ENCODE data around the gene COL2A1.
"Not testable (repeated sequence)": the region's sequence is repeated elsewhere in the genome, so short reads cannot be mapped to it uniquely, and the experiment has no call there.

The COL2A1 gene

DNA sequence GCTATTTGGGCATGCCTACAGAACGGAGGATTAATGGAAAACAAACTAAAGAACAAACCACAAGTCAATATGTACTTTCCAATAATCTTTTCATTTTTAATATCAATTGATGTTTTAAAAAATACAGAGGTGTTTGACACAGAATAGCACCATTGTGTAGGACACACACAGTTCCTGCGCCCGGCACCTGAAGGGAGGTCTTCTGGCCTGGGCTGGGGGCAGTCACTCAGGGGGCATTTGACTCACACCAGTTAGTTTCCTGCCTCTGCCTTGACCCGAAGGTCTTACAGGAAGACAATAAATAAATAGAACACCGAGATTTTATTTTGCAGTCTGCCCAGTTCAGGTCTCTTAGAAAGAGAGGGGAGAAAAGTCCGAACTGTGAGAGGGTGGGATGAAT lies 31.4 kb downstream of the COL2A1 start:
- no peak for DNase-seq

DNA sequence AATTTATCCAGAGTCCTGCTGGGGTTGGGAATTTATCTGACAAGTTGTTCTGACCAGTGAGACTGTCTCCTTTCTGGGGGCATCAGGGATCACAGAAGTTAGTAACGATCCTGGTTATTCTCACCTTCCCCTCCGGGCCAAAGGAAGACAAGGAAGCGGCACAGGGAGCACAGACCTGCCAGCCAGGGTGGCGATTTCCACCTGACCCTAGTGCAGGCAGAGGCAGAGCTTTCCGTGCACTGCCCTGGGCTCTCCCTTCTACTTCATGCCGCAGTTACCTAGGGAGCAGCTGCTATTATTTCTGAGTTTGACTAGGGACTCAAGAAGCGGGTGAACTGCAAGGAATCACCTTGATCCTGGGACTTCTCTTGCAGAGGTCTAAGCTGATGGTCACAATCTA lies 33.4 kb downstream of the COL2A1 start:
- no peak for DNase-seq

DNA sequence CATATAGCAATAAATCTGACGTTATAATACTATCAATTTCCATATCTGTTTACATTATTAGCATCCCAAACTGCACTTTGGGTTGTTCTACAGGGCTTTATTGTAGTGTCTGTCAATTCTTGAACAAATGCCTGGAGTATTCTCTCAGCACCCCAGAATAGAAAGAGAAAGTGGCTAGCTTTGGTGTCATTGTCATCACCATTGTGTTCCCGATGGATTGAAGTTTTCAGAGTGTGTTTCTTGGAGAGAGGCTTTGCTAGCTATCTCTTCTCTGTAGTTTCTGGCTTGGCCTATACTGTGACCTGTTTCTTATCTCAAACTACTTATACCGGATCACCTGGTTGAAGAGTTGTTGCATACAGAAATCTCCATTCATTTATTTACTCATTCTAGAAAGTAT lies 34.4 kb downstream of the COL2A1 start:
- DNase-seq: no peak

DNA sequence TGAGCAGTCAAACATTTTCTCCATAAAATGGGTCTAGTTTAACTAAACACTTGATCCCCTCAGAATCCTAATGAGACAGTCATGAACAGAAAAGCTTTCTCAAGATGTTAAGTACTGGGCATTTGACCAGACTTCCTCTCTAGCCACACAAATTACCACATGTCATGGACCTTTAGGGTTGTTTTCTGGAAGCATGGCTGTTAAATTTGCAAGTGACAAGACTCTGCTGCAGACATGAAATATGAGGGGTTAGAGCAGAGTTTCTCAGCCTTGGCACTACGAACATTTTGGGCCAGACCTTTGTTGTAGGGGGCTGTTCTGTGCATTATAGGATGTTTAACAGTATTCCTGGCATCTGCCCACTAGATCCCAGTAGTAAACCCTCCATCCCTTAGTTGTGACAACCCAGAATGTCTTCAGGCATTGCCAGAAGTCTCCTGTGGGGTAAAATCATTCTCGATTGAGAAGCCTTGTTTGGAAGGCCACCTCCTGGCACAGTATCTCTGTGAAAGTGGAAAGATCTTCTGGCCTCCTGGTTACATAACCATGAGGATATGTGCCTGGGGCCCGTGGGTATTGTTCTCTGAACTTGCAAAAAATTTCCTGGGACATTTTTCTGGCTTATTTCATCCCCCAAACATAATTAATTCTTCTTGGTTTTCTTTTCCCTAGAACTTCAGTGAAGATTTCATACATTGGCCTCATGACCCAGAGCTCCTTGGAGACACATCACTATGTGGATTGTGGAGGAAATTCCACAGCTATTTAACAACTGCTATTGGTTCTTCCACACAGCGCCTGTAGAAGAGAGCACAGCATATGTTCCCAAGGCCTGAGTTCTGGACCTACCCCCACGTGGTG lies 36.6 kb downstream of the COL2A1 start:
- DNase-seq: no peak

DNA sequence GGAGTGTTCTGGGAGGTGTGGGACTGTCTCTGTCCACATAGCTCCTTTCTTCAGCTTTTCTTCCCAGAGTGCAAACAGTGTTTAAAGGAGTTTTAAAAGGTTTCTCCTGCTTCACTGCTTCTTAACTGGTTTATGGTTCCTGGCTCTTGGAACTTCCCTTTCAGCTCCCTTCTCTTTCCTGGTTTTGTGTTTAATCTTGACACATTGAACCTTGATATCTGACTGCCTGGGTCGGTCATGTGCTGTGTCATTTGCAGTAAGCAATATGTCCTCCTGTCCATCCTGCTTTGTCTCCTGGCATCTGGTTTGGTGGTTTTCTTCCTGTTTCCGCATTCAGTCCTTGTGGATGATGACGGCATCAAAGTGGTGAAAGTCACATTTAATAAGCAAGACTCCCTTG lies 38.7 kb downstream of the COL2A1 start:
- no peak for DNase-seq

DNA sequence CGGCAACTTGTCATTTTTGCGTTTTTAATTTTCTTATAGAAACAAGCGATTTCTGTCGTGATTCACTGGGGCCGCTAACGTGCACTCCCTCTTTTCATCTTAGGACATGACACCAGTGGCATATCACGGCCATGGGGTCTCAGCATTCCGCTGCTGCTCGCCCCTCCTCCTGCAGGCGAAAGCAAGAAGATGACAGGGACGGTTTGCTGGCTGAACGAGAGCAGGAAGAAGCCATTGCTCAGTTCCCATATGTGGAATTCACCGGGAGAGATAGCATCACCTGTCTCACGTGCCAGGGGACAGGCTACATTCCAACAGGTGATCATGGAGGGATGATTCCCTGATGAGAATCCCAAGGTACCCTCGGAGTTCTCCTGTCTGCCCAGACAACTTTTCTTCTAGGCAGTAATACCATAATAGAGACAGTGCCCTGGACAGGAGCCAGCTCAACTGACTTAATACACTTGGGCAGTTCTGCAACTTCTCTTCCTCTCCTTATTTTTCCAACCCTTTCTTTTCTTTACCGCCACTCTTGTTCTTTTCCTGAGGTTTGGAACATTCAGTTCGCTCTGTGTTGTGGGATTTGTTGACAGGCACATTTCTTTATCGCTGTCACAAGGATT lies 40.1 kb downstream of the COL2A1 start:
- DNase-seq: no peak

DNA sequence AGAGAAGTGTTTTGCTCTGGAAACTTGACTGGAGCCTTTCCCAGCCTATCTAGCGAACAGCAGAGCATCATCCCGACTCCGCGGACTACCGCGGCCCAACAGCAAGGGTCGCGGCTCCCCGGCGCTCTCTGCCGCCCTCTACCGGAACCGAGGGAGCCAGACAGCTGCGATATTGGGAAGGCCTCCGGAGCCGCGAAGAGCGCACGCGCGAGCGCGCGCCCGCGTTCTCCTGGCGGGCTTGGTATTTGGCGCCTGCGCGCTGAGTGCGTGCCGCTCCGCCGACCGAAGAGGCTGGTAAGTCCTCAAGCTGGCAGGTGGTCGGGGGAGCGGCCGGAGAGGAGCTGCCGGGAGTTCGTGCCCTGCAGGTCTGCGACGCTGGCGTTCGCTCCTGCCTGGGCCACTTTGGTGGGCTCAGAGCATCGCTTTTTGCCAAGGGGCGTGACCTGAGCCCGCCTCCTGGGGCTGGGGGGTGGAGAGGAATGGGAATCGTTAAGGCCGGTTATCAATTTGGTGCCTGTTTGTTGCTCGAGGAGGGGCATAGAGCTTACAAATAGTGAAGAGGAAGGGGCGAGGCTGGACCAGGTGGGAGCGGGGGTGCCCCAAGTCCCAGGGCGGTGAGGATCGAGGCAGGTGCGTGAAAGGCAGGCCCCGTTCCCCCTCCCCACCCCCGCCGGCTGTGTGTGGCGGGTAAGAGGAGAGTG lies 40.8 kb downstream of the COL2A1 start, which contains the start of gene TMEM106C:
TMEM106C (plus strand) TSS at position 257 of the 701 bp plus-strand sequence. CDS start 641 bp downstream, outside the sequence.
- DNase-seq: peak; percentile 78

DNA sequence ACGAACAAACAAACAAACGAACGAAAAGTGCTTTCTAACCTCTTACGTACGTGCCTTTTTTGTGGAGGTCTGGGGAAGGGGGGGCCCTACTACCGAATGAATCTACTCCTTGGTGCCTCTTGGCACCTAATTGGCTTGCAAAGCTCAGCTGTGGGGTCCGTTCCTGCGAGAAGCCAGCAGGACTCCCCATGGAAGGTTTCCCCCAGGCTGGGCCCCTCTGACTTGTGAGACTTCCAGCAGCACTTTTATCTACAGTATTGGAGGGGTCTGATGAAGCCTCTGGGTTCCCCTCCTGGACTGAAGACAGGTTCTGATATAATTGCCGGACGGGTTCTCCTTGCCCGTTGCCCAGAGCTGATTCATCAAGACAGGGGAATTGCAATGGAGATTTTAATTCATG lies 42.1 kb downstream of the COL2A1 start:
- DNase-seq: no peak

DNA sequence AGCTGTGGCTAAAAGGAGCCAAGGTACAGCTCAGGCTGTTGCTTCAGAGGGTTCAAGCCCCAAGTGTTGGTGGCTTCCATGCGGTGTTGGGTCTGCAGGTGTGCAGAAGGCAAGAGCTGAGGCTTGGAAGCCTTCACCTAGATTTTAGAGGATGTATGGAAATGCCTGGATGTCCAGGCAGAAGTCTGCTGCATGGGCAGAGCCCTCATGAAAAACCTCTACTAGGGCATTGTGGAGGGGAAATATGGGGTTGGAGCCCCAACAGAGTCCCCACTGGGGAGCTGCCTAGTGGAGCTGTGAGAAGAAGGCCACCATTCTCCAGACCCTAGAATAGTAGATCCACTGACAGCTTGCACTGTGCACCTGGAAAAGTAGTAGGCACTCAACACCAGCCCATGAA lies 46.6 kb downstream of the COL2A1 start:
- DNase-seq: not testable (repeated sequence)

DNA sequence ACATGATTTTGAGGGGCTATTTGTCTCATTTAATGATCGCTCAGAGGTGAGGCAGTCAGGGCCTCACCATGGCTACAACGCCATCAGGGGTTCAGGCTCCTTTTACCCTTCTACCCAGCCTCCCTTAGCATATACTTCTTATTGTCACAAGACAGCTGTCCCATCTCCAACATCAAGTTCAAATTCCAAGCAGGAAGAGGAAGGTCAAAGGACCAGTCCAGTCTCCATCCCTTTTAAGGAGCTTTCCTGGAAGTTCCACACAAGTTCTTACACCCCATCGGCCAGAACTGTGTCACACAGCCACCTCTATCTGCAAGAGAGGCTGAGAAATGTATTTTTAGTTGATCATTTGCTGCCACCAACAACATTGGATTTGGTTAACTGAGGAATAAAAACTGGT lies 49.2 kb downstream of the COL2A1 start:
- no peak for DNase-seq

DNA sequence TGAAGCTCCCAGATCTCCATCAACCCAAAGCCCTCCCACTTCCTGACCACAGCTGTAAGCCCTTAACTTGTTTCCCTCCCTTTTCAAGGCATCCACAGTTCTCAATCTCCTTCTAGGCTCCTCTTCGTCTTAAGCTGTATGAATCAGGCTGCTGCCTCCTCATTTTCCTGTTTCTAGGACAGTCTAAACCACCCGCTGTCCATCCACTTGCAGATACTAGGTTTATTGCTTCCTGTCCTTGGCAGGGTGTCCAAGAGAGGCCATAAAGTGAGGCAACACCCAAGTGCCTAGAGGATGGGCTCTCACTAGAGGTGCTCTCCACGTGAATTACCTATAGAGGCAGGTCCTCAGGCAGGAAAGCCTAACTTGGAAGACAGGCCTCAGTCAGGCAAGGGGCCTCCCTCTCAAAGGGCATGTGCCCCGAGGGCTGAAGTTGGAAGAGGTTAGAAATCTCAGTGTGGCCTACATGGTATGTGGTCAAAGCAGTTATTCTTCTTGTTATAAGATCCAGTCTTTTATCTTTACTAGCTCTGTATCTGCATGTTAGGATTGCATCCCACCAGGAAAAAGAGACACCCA lies 49.7 kb downstream of the COL2A1 start:
- no peak for DNase-seq

DNA sequence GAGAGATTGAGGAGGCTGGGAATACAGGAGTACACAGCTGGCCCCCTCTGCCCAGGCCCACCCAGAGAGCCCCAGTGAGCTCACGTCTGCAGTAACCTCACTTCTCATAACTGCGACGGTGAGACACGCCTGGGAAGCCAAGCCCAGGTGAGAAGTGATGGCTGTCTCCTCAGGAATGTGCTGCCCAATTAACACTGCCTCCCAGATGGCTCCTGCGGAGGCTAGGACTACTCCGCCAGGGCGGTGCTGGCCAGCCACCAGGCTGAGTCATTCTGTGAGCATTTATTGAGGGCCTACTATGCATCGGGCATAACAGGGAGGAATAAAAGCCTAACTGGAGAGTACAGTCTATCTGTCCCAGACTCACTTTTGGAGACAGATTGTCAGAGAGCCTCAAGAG lies 50.2 kb downstream of the COL2A1 start:
- DNase-seq: no peak

DNA sequence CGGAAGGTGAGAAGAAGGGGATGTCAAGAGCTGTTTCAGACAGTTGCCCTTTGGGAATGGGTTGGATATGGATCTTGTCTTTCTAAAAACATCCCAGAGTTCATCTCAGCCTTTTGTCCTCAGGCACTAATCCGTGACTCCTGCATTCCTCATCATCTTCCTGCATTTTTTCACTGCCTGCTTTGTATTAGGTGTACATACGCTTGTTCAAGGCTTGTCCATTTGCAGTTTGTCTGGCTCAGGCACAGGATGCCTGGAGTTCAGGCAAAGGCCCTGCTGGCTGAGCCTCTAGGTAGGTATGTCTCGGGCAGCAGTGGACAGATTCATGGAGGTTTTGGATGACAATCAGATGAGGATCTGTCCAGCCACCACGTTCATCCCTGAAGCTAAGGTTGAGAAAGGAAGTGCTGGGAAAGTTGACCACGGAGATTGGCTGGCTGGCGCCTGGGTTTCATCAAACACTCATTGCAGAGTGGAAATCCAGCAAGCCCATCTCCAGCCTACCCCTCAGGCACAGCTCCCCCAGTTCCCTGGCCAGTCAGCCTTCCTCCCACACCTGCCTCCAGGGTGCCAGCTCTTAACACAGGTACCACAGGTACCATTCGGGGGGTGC lies 53.3 kb downstream of the COL2A1 start:
- DNase-seq: no peak

DNA sequence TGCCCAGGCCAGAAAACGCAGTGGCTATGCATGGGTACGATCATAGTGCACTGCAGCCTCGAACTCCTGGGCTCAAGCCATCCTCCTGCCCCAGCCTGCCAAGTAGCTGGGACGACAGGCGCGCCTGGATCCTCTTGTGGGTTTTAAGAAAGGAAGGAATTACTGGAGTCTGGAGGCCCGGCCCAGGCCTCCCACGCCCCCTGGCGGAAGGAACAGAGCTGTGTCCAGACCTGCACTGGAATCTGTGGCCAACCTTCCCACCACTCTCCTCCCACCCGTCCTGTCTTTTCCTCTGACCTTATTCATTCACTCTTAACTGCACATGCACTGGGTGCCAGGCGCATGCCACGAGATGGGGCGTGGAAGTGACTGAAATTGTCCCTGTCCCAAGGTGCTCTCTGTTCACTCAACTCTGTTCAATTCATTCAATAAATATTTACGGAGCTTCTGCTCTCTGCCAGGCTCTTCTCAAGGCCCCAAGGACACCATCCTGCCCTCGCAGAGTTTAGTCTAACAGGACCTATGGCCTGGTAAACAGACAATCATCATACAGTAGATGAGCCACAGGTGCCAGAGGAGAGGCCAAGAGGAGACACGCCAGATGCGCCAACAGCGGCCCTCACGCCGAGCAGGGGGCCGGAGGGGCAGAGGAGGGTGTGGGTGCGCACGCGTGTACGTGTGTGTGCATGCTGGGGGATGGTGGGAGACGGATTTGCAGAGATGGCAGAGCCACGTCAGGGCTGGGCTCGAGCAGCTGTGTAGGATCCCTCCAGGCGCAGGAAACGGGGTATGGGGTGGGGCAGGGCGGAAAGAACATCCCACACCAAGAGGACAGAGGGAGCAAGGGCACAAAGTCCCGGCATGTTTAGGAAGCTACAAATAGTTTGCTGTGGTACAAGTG lies 54.6 kb downstream of the COL2A1 start:
- peak; percentile 32 for DNase-seq

DNA sequence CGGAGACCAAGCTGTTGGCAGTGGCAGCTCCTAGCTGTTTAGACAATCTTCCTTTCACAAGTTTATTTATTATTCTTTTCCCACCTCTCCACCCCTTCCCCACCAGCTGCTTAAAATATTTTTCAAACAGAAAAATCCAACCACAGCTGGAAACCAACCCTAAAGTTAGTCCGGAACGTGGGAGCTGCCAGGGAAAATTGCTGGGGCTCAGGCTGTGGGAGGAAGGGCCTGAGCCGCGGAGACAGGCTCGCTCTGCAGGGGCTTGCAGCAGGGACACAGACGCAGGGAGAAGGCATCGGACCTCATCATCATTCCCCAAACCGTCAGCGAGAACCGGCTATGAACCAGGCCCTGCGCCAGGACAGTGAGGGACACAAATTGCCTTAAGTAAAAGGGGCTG lies 56.9 kb downstream of the COL2A1 start:
- no peak for DNase-seq

DNA sequence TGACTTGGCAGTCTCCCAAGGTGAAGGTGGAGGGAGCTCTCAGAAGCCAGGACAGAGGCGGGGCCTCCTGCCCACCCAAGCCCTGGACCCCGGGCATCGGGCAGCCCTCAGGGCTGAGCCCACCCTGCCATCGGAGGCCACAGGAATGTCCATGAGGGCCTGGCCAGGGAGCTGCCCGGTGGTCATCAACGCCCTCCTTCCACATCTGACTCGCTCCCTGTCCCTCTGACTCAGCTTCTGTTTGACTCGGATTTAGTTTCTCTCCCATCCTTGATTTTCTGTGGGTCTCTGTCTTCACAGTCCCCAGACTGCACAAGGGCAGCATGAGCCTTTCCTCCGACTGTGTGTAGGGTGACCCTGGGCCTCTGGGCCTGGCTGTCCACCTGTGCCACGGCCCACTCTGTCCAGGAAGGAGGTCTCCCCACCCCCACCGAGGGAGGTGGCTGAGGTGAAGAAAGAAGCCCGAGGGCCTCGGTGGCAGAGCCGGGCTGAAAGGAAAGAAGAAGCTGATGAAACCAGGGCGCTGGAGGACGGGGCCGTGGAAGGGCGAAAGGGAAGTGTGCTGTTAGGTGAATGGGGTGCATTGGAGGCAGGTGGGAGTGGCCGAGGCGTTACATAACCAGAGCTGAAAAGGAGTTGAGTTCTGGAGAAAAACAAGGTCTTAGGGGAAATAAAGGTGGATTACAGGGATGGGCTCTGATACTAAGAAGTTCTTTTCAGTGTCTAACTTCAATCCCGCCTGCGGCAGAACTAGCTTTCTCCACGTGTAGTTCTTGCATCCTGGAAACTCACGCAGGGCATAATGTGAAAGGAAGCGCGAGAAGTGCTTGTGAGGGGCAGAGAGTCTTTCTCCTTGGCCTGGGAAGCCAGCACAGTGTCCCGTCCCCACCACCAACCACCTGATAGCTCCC lies 57.6 kb downstream of the COL2A1 start:
- no peak for DNase-seq

DNA sequence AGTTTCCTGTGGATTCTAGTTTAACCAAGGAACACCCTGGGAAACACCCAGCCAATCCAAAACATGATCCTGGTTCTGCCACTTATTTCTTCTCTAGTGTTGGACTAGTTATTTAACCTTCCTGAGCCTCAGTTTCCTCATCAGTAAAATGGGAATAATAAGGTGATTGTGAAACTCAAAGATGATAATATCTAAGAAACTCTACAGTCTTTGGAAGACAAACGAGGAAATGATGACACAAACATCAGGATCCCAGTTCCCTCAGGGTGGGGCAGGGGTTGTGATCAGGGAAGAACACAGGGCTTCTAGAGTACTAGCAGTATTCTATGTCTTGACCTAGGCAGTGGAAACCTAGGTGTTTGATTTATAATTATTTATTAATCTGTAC lies 58.9 kb downstream of the COL2A1 start:
- DNase-seq: no peak

DNA sequence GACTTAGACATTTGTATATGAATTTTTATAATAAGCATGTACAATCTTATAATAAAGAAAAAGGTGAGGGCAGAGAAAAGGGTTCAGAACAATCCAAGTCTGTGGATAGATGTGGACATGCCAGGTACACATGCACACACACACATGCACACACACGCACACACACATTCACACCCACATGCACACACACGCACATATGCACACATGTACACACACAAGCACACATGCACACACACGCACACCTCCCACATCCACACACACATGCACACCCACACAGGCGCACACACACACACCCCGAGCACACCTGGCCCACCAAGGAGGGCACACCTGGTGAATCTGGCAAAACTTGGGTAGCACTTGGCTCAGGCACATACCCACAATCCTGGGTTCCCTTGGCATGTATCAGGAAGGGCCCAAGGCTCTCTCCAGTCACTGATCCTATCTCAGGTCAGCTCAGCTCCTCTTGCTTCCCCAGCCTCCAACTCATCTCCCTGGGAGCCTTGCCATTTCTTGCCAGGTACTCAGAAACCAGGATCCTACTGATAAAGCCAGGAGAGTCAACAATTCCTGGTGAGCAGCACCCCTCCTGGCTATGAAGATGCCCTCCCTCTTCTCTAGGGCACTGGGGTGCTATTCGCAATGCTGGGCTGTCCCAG lies 59.5 kb downstream of the COL2A1 start:
- no peak for DNase-seq

DNA sequence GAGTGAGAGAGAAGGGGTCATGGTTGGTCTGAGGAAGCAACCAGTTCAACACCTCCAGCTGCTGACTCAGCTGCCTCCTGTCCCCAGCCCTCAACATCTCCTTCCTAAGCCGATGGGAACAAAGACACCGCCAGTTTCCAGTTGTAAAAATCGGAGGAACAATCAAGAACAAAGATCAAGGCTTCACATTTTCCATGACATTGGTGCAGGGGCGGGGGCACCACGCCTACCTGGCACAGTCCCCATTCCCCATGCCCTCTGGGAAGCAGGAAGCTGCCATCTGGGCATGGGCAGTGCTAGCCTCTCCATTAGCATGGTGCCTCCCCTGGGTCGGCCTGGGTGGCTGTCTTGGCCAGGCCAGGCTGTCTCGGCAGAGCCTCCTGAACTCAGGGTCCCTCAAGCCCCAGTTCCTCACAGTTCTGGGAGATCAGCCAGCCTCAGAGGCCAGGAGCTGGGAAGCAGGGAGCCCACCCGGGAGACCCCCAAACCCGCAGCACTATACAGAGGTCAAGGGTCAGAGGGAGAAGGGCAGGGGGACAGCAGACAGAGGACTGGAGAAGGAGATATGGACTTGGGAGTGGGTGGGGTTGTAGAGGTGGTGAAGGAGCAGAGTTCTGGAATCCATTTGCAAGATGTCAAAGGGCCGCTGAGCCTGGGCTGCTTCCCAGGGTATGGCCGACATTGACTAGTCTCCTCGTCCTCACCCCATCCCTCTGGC lies 60.5 kb downstream of the COL2A1 start:
- DNase-seq: no peak

All from NCI-H1436 treated with DMSO at 0.1 percent for 48 hours (cell line).